WERI-Rb-1 (cell line): Measurements from ENCODE around the gene PLD4.

Experiments
- DNase-seq: peaks from one replicate; pipeline ENCODE4 v3.0.0-alpha.2; 2020
- H3K27ac ChIP-seq: fragments of 250-450 bp; sonication (Bioruptor Pico); 2 replicates; pipeline ENCODE4 v1.5.1; 2020; ENCODE audit warnings: mild to moderate bottlenecking, moderate library complexity
- H3K27me3 ChIP-seq: fragments of 250-450 bp; sonication (Bioruptor Pico); 2 replicates; pipeline ENCODE4 v1.5.1; 2021; ENCODE audit warnings: mild to moderate bottlenecking, low read depth, moderate library complexity; ENCODE audit not compliant: insufficient read depth, severe bottlenecking
- H3K36me3 ChIP-seq: fragments of 250-450 bp; sonication (Bioruptor Pico); 2 replicates; pipeline ENCODE4 v1.5.1; 2020; ENCODE audit warnings: mild to moderate bottlenecking, moderate library complexity
- H3K4me3 ChIP-seq: 2 replicates; pipeline ENCODE4 v1.5.1; 2011; ENCODE audit warnings: low read depth, mild to moderate bottlenecking, control low read depth, low read length
- H3K9me3 ChIP-seq: fragments of 250-450 bp; sonication (Bioruptor Pico); 2 replicates; pipeline ENCODE4 v1.5.1; 2021; ENCODE audit warnings: mild to moderate bottlenecking, moderate library complexity; ENCODE audit not compliant: severe bottlenecking
- CTCF ChIP-seq: IDR thresholded peaks from 2 replicates; pipeline ENCODE4 v1.5.1; 2011; ENCODE audit warnings: low read depth, mild to moderate bottlenecking, control low read depth, inconsistent platforms, low read length

The PLD4 gene

GRCh38 chr14:104892531-104893434 lies 31.9 kb upstream of the PLD4 start:
- Histone ChIP-seq H3K36me3 (peaks cover 2% of the 10 kb centered on the region; the same call in 1 of the 2 replicates), H3K27ac (no peak overlapping the region), H3K27me3 (no peaks in the 10 kb centered on the region), H3K9me3 (no peaks in the 10 kb centered on the region), H3K4me3 (no peak overlapping the region)
- DNase-seq = peak; percentile 16
- TF ChIP-seq CTCF = no peak

GRCh38 chr14:104893435-104894207 lies 31.1 kb upstream of the PLD4 start:
- peak; percentile 36 for DNase-seq
- Histone ChIP-seq H3K27ac (no peak overlapping the region), H3K4me3 (no peak overlapping the region), H3K9me3 (no peaks in the 10 kb centered on the region), H3K36me3 (no peaks in the 10 kb centered on the region; the same call in 1 of the 2 replicates), H3K27me3 (no peaks in the 10 kb centered on the region)
- no peak for TF ChIP-seq CTCF

- DNase-seq = no peak
- TF ChIP-seq CTCF = no peak
- H3K4me3 ChIP-seq = no peak overlapping the region
- H3K9me3 ChIP-seq = no peaks in the 10 kb centered on the region
- H3K36me3 ChIP-seq = no peaks in the 10 kb centered on the region; the same call in 1 of the 2 replicates
- no peaks in the 10 kb centered on the region for H3K27me3 ChIP-seq
- no peak overlapping the region for H3K27ac ChIP-seq
Observed at GRCh38 chr14:104894331-104895206, 30.1 kb upstream of the PLD4 start.

GRCh38 chr14:104895207-104895785 lies 29.4 kb upstream of the PLD4 start:
- H3K9me3 ChIP-seq = no peaks in the 10 kb centered on the region
- H3K27me3 ChIP-seq = no peaks in the 10 kb centered on the region
- no peaks in the 10 kb centered on the region; the same call in 1 of the 2 replicates for H3K36me3 ChIP-seq
- TF ChIP-seq CTCF = no peak
- H3K4me3 ChIP-seq = no peak overlapping the region
- no peak for DNase-seq
- no peak overlapping the region for H3K27ac ChIP-seq
